Ovary (tissue), 9 donors: Measurements from ENCODE around the gene BRIP1. TPM values are rescaled to one million over a fixed set of nuclear protein-coding genes. Genes with fewer than 3 reads are reported as not detected.

ENCODE experiments used
- DNase-seq, 5 donors: peaks; one replicate each; pipeline ENCODE4 v3.0.0-alpha.2; 2019 to 2020
- H3K27ac ChIP-seq, 2 donors: fragments of 200-600 bp; one replicate each; pipeline versions ENCODE4 v1.5.1 to v1.8.0; 2019 to 2022
- H3K27me3 ChIP-seq: fragments of 200-600 bp; one replicate; pipeline ENCODE4 v1.8.0; 2022
- H3K36me3 ChIP-seq: fragments of 200-600 bp; sonication (generic); one replicate; pipeline ENCODE4 v1.5.1; 2019
- H3K4me1 ChIP-seq: one replicate; pipeline ENCODE4 v1.8.1; 2013; ENCODE audit warnings: mild to moderate bottlenecking, moderate library complexity; ENCODE audit not compliant: insufficient read depth
- H3K4me3 ChIP-seq: fragments of 200-600 bp; sonication (generic); one replicate; pipeline ENCODE4 v1.5.1; 2017
- H3K9me3 ChIP-seq, 2 donors: fragments of 200-600 bp in 1 of 2; sonication (generic) in 1 of 2; one replicate each; pipeline versions ENCODE4 v1.5.1 to v1.8.1; 2013 to 2019; ENCODE audit warnings: mild to moderate bottlenecking in 1 of 2, moderate library complexity in 1 of 2
- EP300 ChIP-seq: sonication (generic); formaldehyde crosslinking; IDR thresholded peaks from one replicate; pipeline ENCODE4 v1.6.1; 2017; ENCODE audit warnings: antibody characterized with exemption
- POLR2A ChIP-seq: fragments of 450-650 bp; IDR thresholded peaks from one replicate; pipeline ENCODE4 v1.6.1; 2017; ENCODE audit warnings: antibody characterized with exemption, mild to moderate bottlenecking, moderate library complexity
- WGBS, 3 donors: extraction: QIAGEN DNeasy Blood & Tissue Kit in 1 of 3; methylation state at CpG; one replicate each; pipeline versions ENCODE4 v1.1.5 to v1.1.7; 2013 to 2017; 5-methylcytosine and 5-hydroxymethylcytosine counted together
- intact Hi-C, 4 donors: fragments of 100-400 bp; cut with DNase I; formaldehyde crosslinking; loops; one replicate each; pipeline versions ENCODE4 v1.11.0 to v1.15.1; 2022 to 2023
- polyA plus RNA-seq, 2 donors: library from polyadenylated mRNA; stranded (reverse); fragments of 200-250 nt in 1 of 2; fragments of 350-450 nt in 1 of 2; fragmentation: Illumina TruSeq in 1 of 2; extraction: RNeasy Lipid Tissue Mini Kit (QIAGEN cat#74804) in 1 of 2; gene quantifications; one replicate each; pipeline ENCODE4 v1.2.3, GENCODE V29; 2013 to 2014
- total RNA-seq, 7 donors: library from RNA; depleted of rRNA in 2 of 7; stranded (reverse); fragments of >200 nt in 2 of 7; fragmentation: NEBNext Ultra II Directional in 3 of 7; extraction: Animal tissue kit (Norgen Biotek cat#: 25700) in 3 of 7; gene quantifications; one replicate each; pipeline versions ENCODE4 v1.1.0 to v1.2.4, GENCODE V29; 2016 to 2023
- TF ChIP-seq, protein P1 (sequence below), 3 donors: fragments of 450-650 bp in 2 of 3; fragments of 200-600 bp in 1 of 3; IDR thresholded peaks; one replicate each; pipeline versions ENCODE4 v1.5.1 to v1.8.0; 2016 to 2022; ENCODE audit warnings: antibody characterized with exemption in 3 of 3, mild to moderate bottlenecking in 1 of 3
- donor health status: DM: no; HTN: no; CAD: no; lungs with moderate emphysema.
- donor health status: DM: no; HTN: no; CAD: no.
- donor health status: Bipolar disorder and iron deficiency.
- donor health status: DM: yes; HTN: yes; CAD: no.
- donor health status: DM: no; HTN: no; CAD: no.
- donor health status: DM: yes; HTN: yes; CAD: no.

The BRIP1 gene
- total and polyA plus RNA-seq, 9 donors = 0.11 to 2.3 (median 1.1) TPM

DNA sequence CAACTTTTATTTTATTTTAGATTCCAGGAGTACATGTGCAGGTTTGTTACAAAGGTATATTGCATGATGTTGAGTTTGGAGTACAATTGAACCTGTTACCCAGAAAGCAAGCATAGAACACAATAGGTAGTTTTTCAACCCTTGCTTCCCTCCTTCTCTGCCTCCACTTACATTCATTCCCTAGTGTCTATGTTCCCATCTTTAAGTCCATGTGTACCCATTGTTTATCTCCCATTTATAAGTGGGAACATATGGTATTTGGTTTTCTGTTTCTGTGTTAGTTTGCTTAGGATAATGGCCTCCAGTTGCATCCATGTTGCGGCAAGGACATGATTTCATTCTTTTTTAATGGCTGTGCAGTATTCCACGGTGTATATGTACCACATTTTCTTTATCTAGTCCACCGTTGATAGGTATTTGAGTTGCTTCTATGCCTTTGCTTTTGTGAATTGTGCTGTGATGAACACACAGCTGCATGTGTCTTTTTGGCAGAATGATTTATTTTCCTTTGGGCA lies 158.3 kb downstream of the BRIP1 start:
- intact Hi-C loops = no loop called here
- TF ChIP-seq, protein P1, sequence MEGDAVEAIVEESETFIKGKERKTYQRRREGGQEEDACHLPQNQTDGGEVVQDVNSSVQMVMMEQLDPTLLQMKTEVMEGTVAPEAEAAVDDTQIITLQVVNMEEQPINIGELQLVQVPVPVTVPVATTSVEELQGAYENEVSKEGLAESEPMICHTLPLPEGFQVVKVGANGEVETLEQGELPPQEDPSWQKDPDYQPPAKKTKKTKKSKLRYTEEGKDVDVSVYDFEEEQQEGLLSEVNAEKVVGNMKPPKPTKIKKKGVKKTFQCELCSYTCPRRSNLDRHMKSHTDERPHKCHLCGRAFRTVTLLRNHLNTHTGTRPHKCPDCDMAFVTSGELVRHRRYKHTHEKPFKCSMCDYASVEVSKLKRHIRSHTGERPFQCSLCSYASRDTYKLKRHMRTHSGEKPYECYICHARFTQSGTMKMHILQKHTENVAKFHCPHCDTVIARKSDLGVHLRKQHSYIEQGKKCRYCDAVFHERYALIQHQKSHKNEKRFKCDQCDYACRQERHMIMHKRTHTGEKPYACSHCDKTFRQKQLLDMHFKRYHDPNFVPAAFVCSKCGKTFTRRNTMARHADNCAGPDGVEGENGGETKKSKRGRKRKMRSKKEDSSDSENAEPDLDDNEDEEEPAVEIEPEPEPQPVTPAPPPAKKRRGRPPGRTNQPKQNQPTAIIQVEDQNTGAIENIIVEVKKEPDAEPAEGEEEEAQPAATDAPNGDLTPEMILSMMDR (IDR thresholded peaks at IDR 0.05) = no peak
- TF ChIP-seq POLR2A = no peak
- no peak for TF ChIP-seq EP300
- WGBS, 3 donors = 95 to 96% (median 96%) methylated on average over 3 of the region's 3 CpGs
- H3K27me3 ChIP-seq = no peaks in the 10 kb centered on the region
- no peaks in the 10 kb centered on the region for H3K36me3 ChIP-seq
- H3K4me1 ChIP-seq = no peaks in the 10 kb centered on the region
- no peak for DNase-seq
- H3K4me3 ChIP-seq = no peak overlapping the region
- no peak overlapping the region for H3K27ac ChIP-seq
- peaks cover 0 to 5% of the 10 kb centered on the region in 2 donors for H3K9me3 ChIP-seq

DNA sequence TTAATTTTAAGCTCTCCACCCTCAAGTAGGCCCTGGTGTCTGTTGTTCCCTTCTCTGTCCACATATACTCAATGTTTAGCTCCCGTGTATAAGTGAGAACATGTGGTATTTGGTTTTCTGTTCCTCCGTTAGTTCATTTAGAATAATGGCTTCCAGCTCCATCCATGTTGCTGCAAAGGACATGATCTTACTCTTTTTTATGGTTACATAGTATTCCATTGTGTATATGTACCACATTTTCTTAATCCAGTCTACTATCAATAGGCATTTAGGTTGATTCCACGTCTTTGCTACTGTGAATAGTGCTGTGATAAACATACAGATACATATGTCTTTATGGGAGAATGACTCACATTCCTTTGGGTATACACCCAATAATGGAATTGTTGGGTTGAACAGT lies 160.9 kb downstream of the BRIP1 start:
- WGBS, 3 donors = 97 to 98% (median 98%) methylated on average over 3 of the region's 3 CpGs
- H3K9me3 ChIP-seq = peaks cover 0 to 5% of the 10 kb centered on the region in 2 donors
- no peak for TF ChIP-seq EP300
- TF ChIP-seq, protein P1 (IDR thresholded peaks at IDR 0.05) = no peak
- no peaks in the 10 kb centered on the region for H3K27me3 ChIP-seq
- intact Hi-C loops = no loop called here
- DNase-seq = no peak
- no peaks in the 10 kb centered on the region for H3K36me3 ChIP-seq
- no peak overlapping the region for H3K4me3 ChIP-seq
- no peaks in the 10 kb centered on the region for H3K4me1 ChIP-seq
- no peak overlapping the region for H3K27ac ChIP-seq

DNA sequence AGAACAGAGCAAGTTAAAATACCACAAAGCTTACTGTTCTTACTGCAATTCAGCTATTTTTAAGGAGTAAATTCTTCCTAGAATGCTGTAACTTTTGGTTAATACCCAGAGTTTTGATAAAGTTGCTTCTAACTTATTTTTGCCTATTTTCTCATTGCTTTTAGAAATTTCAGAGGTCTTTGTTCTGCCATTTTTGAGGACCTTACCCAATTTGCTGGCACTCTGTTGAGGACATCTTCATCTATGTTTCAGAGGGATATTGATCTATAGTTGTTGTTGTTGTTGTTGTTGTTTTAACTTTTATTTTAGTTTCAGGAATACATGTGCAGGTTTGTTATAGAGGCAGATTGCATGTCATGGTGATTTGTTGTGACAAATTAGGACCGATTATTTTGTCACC lies 161.3 kb downstream of the BRIP1 start:
- DNase-seq = no peak
- WGBS, 3 donors = 94 to 98% (median 97%) methylated on average over 1 of the region's 1 CpG
- intact Hi-C loops = no loop called here
- Histone ChIP-seq H3K36me3 (no peaks in the 10 kb centered on the region), H3K4me3 (no peak overlapping the region), H3K27ac (no peak overlapping the region), H3K9me3 (peaks cover 0 to 5% of the 10 kb centered on the region in 2 donors), H3K27me3 (no peaks in the 10 kb centered on the region), H3K4me1 (no peaks in the 10 kb centered on the region)
- TF ChIP-seq, protein P1 (IDR thresholded peaks at IDR 0.05) = no peak
- TF ChIP-seq POLR2A (no peak), EP300 (no peak)

DNA sequence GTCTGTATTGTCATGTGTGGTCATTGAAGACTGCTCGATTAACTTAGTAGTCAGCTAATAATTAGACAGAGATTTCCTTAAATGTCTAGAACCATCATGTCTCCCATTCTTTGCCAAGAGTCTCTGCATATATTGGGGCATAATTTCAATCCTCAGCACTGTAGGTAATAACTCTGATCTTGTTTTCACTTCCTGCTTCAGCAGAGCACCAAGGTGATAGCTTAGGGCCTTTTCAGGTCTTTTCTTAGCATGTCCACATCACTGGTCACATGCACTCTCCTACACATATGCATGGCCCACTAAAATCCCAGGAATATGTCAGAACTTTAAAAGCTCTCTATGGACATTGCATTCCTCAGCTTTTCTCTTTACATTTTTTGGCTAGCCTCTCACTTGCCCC lies 162.0 kb downstream of the BRIP1 start:
- no peak for DNase-seq
- H3K27me3 ChIP-seq = no peaks in the 10 kb centered on the region
- H3K9me3 ChIP-seq = peaks cover 0 to 5% of the 10 kb centered on the region in 2 donors
- H3K27ac ChIP-seq = no peak overlapping the region
- H3K4me3 ChIP-seq = no peak overlapping the region
- 93 to 96% (median 96%) methylated on average over 1 of the region's 1 CpG for WGBS, 3 donors
- H3K4me1 ChIP-seq = no peaks in the 10 kb centered on the region
- no peak for TF ChIP-seq EP300
- no peak for TF ChIP-seq POLR2A
- TF ChIP-seq, protein P1 (IDR thresholded peaks at IDR 0.05) = no peak
- no peaks in the 10 kb centered on the region for H3K36me3 ChIP-seq
- intact Hi-C loops = no loop called here
